Activated naive CD4-positive, alpha-beta T cell treated with Interleukin-2 at 50 U/mL for 16 hours (primary cell): Measurements from ENCODE around the gene BANP.
"Not testable (repeated sequence)": the region's sequence is repeated elsewhere in the genome, so short reads cannot be mapped to it uniquely, and the experiment has no call there.

Source experiments
- DNase-seq: peaks from one replicate; pipeline ENCODE4 v3.0.0-alpha.2; 2020

BANP gene

DNA sequence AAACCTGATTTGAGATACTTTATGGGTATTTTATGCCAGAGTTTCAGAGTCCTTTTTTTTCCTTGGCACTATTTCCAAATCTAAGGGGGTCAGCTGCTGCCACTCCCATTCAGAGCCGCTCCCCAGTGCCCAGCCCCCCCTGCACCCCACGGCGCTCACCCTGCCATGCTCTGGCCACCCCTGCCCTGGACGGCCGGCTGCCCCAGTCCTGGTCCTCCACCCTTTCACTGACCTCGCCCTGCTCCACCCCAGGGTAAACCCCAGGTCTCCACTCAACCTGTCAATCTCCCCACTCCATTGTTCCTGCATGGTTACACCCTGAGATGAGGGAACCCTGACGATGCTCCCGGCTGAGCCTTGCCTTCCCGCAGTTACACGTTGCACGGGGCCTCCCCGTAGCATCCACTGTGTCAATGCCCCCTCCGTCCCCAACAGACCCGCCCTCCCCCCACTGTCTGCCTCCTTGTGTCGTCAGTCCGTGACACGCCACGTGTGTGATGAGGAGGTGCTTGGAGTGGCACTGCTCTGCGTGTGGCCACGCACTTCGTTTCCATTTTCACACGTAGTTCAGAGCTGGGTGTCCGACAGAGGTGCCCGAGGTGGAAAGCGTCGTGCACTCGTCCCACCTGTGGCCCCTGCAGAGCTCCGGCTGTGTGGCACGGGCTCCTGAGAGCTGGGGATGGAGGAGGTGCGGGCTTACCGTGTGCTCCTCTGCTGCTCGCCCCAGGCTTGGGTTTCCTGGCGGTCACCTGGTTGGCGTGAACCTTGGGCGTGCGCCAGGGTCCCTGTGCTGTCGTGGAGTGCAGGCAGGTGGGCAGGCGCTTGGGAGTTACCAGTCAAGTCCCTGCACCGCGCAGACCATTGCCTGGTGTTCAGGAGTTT, 116.5 kb downstream of the BANP start:
- DNase-seq: no peak

DNA sequence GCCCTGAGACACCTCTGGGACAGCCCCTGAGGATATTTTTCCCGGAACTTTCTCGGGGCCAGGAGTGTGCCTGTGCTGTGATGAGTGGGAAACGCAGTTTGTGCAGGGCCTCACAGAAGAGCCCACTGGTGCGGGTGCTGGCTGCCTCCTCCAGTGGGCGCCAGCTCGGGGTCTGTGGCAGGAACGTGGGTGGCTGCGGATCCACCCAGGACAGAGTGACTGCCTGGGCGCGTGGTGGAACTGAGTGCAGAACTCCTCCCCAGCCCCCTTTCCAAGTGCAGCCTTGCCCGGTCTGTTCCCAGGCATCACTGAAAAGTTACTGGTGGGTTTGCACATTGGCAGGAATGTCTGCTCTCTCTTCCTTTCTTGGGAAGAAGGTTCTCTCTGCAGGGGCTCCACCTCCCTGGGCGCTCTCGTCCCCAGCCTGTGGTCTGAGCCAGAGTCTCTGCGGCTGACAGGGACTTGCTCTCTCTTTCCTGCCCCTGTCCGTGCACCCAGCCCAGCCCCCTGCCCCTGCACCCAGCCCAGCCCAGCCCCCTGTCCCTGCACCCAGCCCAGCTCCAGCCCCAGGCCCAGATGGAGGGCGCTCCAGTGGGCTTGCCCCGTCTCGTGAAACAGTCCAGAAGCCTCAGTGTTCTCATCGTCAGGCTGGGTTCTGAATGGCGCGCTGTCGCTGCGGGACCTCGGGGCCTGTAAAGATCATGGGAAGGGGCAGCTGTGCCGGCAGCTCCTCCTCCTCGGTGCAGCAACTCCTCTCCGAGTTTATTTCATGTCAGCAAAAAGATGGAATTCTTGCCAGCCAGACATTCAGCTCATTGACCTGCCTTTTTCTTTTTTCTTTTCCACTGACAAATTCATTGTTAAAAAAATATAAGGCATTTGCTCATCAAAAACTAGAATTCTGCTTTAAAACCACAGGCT, 117.5 kb downstream of the BANP start:
- no peak for DNase-seq

DNA sequence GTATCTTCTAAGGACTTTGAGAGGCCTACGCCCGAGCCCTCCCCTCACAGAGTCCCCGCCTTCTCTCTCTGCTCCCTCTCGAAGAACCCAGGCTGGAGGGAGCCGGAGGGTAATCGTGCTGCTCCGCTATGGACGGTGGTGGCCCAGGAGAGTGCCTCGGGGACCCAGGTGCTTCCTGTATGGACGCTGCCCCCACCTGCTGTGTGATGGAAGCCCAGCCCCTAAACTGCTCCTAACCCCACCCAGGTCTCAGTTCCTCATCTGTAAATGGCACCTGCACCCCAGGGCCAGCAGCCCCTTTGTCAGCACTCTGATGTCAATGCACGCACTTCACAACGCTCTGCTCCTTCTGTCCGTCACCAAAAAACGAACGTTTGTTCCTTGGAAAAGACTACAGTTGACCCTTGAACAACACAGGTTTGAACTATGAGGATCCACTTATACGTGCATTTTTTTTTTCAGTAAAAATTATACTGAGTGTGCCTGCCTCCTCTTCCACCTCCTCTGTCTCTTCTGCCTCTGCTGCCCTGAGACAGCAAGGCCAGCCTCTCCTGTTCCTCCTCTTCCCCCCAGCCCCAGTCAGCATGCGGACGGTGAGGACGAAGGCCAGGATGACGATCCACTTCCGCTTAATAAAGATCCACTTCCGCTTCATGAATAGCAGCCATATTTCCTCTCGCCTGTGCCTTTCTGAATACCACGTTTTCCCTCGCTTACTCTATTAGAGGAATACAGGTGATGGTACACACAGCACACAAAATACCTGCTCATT, 118.3 kb downstream of the BANP start:
- DNase-seq: no peak

DNA sequence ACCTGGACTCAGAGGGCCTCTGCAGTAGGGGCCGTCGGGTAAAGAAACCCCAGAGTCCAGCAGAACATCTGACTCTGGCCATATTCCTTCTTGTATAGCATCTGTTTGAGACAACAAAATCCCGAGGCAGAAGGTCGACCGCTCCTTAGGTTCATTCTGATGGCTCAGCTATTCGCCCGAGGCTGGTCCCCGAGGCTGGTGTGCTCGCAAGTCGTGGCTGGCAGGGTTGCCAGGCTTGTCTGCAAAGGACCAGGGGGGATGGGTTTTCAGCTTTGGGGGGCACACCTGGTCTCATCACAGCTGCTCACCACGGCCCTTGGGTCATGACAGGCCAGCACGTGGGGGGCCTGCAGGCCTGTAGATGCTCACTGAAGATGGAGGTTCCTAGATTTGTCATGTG, 119.1 kb downstream of the BANP start:
- DNase-seq: no peak

DNA sequence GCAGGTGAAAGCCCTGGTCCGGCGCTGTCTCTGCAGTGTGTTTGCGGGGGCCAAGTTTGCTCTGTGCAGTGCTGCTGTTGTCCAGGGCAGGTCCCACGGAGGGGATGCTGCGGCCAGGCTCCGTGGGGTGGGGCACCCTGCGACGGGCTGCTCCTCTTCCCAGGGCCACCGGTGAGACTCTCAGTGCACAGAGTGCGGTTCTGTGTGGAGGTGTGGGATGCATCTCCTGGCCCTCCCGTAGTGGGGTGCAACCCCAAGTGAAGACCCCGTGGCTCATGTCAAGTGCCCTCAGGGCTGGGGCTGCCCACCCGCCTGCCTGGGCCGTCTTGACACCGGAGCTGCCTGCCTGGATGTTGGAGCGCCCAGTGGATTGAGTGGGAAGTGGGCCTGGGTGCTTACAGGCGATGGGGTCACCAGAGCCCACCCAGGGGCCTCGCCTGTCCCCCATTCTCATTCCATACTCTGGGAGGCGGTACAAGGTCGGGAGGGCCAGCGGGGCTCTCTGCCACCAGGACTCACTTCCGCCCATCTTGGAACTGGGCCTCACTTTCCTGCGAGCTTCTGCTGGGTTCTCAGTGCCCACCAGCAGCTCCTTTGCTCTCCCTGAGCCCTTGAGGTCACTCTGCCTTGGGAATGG, 119.9 kb downstream of the BANP start:
- DNase-seq: no peak

DNA sequence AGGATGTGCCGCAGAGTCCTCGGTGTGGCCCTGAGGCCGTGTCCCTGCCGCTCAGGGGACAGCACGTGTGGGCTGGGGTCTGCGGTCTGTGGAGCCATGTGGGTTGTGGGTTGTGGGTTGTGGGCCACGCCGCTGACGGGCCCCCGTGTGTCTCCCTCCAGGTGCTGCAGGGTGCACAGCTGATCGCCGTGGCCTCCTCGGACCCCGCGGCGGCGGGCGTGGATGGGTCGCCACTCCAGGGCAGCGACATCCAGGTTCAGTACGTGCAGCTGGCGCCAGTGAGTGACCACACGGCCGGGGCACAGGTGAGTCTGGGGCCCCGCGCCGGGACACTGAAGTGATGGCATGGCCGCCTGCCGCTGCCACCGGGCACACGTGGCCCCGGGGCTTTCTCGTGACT, 120.7 kb downstream of the BANP start:
- no peak for DNase-seq

DNA sequence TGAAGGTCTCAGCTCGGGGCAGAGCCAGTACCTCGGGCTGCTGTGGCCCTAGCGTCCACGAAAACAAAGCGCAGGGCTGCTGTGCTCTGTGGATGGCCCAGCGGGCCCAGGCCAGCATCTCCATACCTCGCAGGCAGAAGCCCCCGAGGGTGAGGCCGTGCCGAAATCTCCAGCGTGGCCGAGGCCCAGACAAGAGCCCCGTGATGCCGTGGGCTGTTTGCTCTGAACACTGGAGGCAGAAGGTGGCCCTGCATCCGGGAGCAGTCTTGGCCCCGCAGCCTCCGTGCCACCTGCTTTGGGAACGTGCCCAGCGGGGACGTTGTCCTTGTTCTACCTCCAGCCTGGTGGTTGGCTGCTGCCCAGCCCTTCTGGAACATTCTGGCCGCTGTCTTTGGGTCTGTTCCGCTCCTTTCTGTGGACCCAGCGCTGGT, 121.4 kb downstream of the BANP start:
- DNase-seq: no peak

DNA sequence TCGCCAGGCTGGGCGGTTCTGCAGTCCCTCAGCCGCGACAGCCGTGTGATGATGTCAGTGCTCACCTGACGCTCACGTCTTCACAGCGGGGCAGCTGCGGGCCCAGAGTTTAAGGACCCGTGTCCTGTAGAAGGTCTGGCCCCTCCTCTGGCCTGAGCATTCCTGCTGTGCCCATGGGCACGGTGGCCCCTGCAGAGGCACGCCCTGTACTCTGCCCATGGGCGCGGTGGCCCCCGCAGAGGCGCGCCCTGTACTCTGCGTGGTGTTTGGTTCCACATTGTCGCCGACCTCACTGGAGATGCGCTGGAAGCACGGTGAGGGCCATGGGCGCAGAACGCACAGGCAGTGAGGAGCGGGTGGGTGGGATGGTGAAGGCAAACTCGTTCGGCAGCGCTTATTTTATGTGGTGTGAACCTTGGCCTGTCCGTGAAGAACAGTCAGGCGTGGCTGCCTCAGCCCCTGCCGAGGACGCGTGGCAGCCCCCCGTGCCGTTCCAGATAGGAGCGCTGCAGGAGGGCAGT, 122.0 kb downstream of the BANP start:
- no peak for DNase-seq

DNA sequence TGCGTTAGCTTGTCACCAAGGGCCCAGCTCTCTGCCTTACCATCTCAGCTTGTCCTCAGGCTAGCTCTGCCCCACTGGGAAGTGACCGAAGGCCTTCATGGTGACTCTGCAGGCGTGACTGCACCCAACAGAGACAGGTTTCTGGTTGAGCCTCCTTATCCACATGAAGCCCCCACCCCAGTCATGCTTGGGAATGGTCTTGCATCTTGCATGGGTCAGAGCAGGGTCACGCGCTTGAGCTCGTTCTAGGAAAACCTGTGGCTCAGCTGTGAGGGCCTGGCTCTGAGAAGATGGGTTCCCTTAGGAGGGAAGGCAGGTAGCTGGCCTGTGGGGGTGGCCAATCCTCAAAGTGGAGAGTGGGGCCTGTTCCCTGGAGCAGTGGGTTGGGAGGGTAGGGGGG, 122.8 kb downstream of the BANP start:
- DNase-seq: no peak

DNA sequence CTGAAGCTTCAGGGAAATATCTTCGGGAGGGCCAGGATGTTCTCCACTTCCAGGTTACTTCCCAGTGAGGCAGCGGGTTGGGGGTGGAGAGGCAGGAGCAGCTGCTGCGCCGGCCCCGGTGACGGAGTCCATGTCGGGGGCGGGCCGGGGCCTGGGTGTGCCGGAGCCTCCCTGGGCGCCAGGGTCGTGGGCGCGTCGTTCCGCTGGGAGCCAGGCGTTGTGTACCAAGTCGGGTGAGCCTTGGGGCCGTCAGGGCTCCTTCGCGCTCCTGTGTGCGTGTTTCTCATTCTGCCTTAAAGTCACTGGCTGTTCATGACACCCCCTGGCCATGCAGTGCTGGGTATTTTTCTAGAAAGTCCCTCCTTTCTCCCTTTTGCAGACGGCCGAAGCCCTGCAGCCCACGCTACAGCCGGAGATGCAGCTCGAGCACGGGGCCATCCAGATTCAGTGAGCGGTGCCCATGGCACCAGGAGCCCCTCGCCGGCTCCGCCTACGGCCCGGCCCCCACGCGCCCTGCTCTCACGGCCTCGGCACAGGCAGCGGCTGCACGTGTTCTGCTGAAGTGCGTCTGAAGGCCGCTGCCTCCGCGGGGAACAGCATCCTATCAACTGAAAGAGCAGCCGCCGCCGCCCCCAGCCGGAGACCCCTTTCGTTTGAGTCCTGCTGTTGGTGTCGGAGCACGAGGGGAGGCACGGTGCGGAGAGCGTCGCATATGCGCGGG, 125.1 kb downstream of the BANP start:
- DNase-seq: no peak

DNA sequence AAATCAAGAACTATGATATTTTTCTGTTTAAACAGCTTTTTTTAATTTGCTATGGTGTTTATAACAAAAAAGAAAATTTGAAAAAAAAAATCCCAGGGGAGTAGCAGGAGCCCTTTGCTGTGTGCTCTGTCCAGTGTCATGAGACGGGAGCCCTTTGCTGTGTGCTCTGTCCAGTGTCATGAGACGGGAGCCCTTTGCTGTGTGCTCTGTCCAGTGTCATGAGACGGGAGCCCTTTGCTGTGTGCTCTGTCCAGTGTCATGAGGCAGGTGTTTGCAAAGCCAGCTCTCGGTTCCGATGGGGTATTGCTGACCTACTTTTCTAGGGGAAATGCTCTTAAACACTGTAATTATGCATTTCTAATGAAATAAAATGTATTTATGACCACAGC, 125.7 kb downstream of the BANP start:
- not testable (repeated sequence) for DNase-seq

DNA sequence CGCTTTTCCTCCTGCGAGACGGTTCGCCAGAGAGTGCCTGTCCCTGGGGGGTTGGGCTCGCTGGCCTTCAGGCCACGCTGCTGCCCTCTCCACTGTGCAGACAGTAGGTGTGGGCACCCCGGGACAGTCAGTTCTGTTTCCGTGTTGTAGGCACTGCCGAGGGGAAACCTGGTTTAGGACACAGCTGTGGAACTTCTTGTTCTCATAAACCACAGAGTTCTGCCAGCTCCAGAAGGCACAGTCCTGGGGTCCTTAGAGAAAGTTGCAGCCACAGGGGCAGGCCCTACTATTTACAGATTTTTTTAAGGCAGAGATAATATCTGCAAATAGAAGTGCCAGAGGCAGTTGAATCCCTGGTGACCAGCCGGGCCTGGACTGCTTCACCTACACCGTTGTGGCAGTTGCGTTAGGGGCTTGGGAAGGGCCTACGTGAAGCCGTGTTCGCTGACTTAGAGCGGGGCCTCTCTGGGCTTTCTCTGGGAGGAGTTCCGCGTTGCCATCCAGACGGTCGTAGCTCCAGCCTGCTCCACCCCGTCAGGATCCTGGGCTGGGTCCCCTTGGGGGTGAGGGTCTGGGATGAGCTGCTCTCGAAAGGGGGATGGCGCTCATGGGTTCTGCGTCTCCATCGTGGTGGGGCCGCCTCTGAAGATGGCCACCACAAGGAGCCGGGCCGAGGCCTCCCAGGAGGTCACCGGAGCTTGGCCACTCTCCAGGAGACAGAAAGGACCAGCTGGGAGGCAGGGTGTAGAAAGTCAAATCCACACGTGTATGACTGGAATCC, 126.3 kb downstream of the BANP start:
- DNase-seq: no peak

DNA sequence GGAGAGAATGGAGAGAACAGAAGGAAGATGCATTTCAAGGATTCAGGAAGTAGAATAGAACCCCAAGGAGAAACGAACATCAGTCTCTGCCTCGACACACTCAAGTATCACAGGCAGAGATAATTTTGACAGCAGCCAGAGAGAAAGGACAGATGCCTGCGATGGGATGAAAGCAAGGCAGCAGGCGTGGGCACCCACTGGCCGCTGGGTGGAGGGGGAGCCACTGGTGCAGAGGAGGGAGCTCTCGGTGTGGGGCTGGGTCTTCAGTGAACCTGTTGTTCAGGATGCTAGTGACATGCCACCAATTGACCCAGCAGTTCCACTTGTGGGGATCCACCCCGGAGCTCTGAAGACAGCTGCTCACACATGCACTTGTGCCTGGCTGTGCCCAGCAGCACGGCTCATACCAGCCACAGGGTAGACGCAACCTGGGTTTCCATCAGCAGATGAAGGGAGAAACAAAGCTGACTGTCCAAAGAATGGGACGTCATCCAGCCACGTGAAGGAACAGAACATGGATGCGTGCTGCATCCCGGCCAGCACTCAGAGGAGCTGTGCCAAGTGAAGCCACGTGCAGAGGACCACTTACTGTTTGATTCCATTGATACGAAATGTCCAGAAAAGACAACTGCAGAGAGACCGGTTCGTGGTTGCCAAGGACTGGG, 127.0 kb downstream of the BANP start:
- no peak for DNase-seq

DNA sequence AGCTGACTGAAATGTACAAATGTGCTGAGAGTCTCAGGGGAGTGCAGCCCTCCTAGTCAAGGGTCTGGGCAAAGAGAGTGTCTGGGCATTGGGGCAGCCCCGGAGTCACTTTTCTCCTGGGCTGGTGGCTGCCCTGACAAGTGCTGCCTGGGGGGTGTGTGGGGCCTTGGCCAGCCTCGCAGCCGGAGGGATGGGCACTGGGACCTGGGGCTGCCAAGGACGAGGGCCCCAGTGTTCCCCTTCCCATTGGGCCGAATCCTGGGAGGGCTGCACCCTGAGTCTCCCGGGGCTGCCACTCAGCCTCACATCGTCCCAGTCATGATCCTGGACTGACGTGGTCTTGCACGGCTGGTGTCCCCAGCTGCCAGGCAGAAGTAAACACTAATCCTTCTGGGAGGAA, 132.3 kb downstream of the BANP start:
- DNase-seq: no peak

DNA sequence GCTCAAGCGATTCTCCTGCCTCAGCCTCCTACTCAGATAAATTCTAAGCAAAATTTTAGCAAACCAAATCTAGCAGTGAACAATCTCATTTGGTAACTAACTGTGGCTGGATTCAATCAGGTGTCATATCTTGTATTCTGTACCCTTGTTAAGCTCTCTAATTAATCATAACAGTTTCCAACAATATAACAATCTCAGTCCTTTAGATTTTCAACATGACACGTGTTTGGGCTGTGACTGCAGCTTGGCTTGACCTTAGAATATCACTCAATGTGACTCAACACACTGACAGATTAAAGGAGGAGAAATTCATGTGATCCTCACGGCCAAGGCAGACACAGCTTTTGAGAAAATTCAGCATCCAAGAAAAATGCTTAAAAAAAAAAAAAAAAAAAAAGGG, 133.6 kb downstream of the BANP start:
- DNase-seq: no peak

DNA sequence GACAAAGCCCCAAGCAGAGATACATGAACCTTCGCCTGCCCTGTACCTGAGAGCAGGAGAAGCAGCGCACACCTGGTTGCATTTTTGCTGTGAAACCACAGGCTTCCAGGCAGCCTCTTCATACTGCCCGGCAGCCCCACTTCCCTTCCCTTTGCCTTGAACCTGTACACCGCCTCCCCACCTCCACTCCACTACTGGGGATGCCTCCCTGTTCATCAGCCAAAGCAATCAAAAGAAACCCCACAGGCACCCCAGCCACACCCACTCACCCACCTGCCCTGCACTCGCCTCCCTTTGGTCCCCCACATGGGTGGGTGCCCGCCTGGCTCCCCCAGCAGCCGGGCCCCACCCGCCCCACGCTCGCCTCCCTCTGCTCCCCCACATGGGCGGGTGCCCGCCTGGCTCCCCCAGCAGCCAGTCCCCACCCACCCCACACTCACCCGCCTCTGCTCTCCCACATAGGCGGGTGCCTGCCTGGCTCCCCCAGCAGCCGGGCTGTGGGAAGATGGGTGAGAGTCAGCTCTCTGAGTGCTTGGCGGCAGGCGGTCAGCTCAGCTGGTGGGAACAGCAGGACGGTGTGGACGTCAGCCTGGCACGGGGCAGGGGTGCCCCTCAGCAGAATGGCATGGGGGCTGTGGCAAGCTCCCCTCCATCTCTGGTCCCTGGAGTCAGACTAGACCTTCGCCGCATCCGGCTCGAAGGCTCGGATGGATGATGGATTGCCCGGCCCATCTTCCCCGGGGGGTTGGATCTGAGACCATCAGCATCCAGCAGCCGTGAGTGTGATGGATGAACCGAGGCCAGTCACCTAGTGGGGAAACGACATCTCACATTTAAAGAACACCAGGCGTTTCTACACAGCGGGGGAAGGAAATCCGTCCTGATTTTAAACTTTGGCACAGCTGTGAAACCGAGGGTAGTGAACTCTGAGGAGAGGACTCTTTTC, 135.6 kb downstream of the BANP start:
- no peak for DNase-seq

DNA sequence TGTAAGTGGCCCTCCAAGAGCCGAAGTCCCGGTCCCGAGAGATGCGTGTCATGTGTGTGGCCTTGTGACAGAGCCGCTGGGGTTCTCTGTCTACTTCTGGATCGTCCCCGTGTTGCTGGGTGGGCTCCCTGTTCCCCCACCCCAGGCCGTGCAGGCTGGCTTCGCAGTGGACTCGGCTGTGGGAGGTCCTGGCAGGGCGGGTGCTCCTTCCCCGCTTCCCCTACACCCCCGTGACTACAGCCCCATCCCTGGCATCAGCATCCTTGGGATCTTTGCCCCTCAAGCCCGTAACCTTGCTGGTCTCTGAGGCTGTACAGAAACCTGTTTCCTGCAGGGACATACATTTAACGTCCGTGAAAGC, 136.3 kb downstream of the BANP start:
- no peak for DNase-seq

DNA sequence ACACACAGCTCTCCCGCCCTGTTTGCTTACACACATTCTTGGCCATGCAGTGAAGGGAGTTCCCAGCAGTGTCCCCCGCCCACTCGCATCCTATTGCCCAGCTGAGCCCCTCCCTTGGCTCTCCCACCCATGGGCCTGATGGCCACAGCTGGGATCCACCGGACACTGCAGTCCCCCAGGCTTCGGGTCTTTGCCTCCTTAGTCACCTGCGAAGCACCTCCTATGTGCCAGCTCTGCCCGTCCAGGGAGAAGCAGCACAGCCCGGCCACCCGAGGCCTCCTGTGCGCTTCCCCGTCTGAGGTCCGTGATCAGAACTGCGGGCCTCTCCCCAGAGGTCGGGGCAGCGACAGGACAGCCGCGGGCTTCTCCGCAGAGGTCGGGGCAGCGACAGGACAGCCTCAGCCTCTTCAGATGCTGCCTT, 136.9 kb downstream of the BANP start:
- DNase-seq: no peak

DNA sequence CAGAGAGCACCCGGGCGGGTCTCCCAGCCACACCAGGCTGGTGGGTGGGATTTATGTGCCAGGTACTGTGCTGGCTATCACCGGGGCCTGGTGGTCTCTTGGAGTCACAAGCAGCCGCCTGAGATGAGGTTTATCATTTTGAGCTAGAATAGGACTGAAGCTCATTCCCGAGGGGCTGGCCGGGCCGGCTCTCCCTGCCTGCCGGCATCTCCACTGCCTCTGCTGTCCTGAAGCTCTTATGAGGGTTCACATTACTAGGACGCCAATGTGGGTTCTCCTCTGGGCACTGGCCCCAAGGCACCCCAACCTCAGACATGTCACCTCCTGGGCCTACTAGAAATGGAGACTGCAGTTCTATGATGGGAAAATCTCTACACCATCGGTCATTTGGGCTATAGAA, 137.4 kb downstream of the BANP start:
- not testable (repeated sequence) for DNase-seq
